MCF 10A (cell line): ENCODE results near the gene LTBR. TPM values are rescaled to one million over a fixed set of nuclear protein-coding genes. Genes with fewer than 3 reads are reported as not detected.

Experiments used
- BruUV-seq: library from RNA; stranded (reverse); fragments of 400-500 nt; replicated peaks from 2 replicates; lab custom pipeline; 2021; lab: Mats Ljungman, UMichigan
- CTCF ChIA-PET: fragments of 300-600 bp; sonication (Branson Sonifier 250); formaldehyde crosslinking; extraction: SDS; loops from one replicate; lab custom pipeline; 2021; ENCODE audit warnings: antibody characterized with exemption, inconsistent platforms; lab: Yijun Ruan, JAX
- POLR2A ChIA-PET: fragments of 300-600, 350-650 bp; sonication (Branson Sonifier 250); formaldehyde crosslinking; extraction: SDS; loops from one replicate; lab custom pipeline; 2020; ENCODE audit warnings: antibody characterized with exemption, inconsistent platforms; lab: Yijun Ruan, JAX
- DNase-seq: peaks from one replicate; pipeline ENCODE4 v3.0.0-alpha.2; 2018; ENCODE audit not compliant: unreplicated experiment
- H3K27ac Mint-ChIP-seq: one replicate; pipeline ENCODE4 v1.8.0; 2022; ENCODE audit warnings: mild to moderate bottlenecking, low read depth, mixed read lengths; ENCODE audit not compliant: unreplicated experiment
- H3K27me3 Mint-ChIP-seq: one replicate; pipeline ENCODE4 v1.8.0; 2022; ENCODE audit warnings: mixed read lengths; ENCODE audit not compliant: insufficient read depth, unreplicated experiment
- H3K36me3 Mint-ChIP-seq: one replicate; pipeline ENCODE4 v1.8.0; 2022; ENCODE audit warnings: mild to moderate bottlenecking, moderate library complexity, mixed read lengths; ENCODE audit not compliant: insufficient read depth, unreplicated experiment
- H3K4me1 Mint-ChIP-seq: one replicate; pipeline ENCODE4 v1.8.0; 2022; ENCODE audit warnings: mixed read lengths; ENCODE audit not compliant: insufficient read depth, unreplicated experiment
- H3K4me3 Mint-ChIP-seq: one replicate; pipeline ENCODE4 v1.8.0; 2022; ENCODE audit warnings: mild to moderate bottlenecking, moderate library complexity, mixed read lengths; ENCODE audit not compliant: unreplicated experiment
- H3K9me3 Mint-ChIP-seq: one replicate; pipeline ENCODE4 v1.8.0; 2022; ENCODE audit warnings: mixed read lengths; ENCODE audit not compliant: unreplicated experiment
- intact Hi-C: fragments of 100-400 bp; cut with micrococcal nuclease; formaldehyde crosslinking; loops from 2 replicates; pipeline ENCODE4 v1.14.1; 2022
- total RNA-seq: library from RNA; stranded (reverse); gene quantifications from 2 replicates; pipeline ENCODE4 v1.2.3, GENCODE V29; 2022
- TF ChIP-seq, protein P1 (sequence below): fragments of 200-600 bp; IDR thresholded peaks from one replicate; pipeline ENCODE4 v1.8.0; 2022; ENCODE audit warnings: antibody characterized with exemption, mild to moderate bottlenecking; ENCODE audit not compliant: unreplicated experiment

The LTBR gene
- total RNA-seq, 1 experiment from 2014 or later, result 169 TPM

DNA sequence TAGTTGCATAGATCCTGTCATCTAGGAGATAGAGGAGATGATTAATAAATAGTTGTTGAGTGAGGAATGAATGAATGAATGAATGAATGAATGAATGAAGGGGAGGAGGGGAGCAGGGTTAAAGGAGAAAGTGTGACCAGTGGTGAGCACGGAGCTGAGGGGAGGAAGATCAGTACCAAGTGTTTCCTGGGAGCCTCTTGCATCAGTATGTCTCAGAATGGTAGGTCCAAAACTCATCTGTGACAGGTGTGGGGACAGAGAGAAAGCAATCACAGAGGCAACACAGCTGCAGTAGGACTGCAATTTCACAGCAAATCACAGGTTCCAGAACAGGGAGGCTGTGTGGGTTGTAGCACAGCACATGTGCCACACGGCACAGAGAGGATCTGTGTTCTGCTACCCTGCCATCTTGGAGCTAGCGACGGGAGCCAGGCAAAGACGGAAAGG lies 27.6 kb upstream of the LTBR start:
- no peak for DNase-seq
- TF ChIP-seq, protein P1, sequence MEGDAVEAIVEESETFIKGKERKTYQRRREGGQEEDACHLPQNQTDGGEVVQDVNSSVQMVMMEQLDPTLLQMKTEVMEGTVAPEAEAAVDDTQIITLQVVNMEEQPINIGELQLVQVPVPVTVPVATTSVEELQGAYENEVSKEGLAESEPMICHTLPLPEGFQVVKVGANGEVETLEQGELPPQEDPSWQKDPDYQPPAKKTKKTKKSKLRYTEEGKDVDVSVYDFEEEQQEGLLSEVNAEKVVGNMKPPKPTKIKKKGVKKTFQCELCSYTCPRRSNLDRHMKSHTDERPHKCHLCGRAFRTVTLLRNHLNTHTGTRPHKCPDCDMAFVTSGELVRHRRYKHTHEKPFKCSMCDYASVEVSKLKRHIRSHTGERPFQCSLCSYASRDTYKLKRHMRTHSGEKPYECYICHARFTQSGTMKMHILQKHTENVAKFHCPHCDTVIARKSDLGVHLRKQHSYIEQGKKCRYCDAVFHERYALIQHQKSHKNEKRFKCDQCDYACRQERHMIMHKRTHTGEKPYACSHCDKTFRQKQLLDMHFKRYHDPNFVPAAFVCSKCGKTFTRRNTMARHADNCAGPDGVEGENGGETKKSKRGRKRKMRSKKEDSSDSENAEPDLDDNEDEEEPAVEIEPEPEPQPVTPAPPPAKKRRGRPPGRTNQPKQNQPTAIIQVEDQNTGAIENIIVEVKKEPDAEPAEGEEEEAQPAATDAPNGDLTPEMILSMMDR, result no peak
- intact Hi-C loops, result no loop called here
- H3K36me3 Mint-ChIP-seq, result peaks cover 100% of the 10 kb centered on the region
- H3K27me3 Mint-ChIP-seq, result no peaks in the 10 kb centered on the region
- H3K4me1 Mint-ChIP-seq, result peaks cover 11% of the 10 kb centered on the region
- no TSS peak for BruUV-seq
- H3K27ac Mint-ChIP-seq, result no peak overlapping the region
- H3K4me3 Mint-ChIP-seq, result no peak overlapping the region
- CTCF ChIA-PET, result interaction anchor here (0.6 to 1.5 kb wide), 2 partner anchors 10 to 132 kb away, joined by 3 to 5 read pairs; no protein-coding TSS in a partner anchor
- H3K9me3 Mint-ChIP-seq, result no peaks in the 10 kb centered on the region
- POLR2A ChIA-PET, result interaction anchor here (0.8 to 2.2 kb wide), 9 partner anchors 8 to 20 kb away, joined by 3 to 14 read pairs (median 8); partner anchors contain the start of genes SCNN1A and TNFRSF1A

GRCh38 chr12:6358881-6359280 lies 25.1 kb upstream of the LTBR start:
- CTCF ChIA-PET, result interaction anchor here (1.3 to 1.4 kb wide), 2 partner anchors 15 kb away, joined by 3 read pairs; no protein-coding TSS in a partner anchor
- peaks cover 96% of the 10 kb centered on the region for H3K36me3 Mint-ChIP-seq
- H3K4me1 Mint-ChIP-seq, result peaks cover 27% of the 10 kb centered on the region
- H3K9me3 Mint-ChIP-seq, result no peaks in the 10 kb centered on the region
- TF ChIP-seq, protein P1, result no peak
- H3K27ac Mint-ChIP-seq, result no peak overlapping the region
- no peaks in the 10 kb centered on the region for H3K27me3 Mint-ChIP-seq
- POLR2A ChIA-PET, result interaction anchor here (0.8 to 1.6 kb wide), 5 partner anchors 10 to 16 kb away, joined by 3 to 8 read pairs (median 4); partner anchors contain the start of gene SCNN1A
- intact Hi-C loops, result no loop called here
- no peak overlapping the region for H3K4me3 Mint-ChIP-seq
- no peak for DNase-seq
- BruUV-seq, result TSS peak; percentile 6

GRCh38 chr12:6360080-6360571 lies 23.8 kb upstream of the LTBR start:
- DNase-seq, result no peak
- peaks cover 32% of the 10 kb centered on the region for H3K4me1 Mint-ChIP-seq
- H3K36me3 Mint-ChIP-seq, result peaks cover 87% of the 10 kb centered on the region
- no peak overlapping the region for H3K27ac Mint-ChIP-seq
- ChIA-PET CTCF (interaction anchor here (1.5 kb wide), 1 partner anchor 15 kb away, joined by 3 read pairs; the partner anchor contains the start of gene SCNN1A), POLR2A (interaction anchor here (0.7 to 1.2 kb wide), 3 partner anchors 11 to 16 kb away, joined by 3 to 4 read pairs (median 3); partner anchors contain the start of gene SCNN1A)
- TF ChIP-seq, protein P1, result no peak
- intact Hi-C loops, result no loop called here
- H3K9me3 Mint-ChIP-seq, result no peaks in the 10 kb centered on the region
- H3K27me3 Mint-ChIP-seq, result no peaks in the 10 kb centered on the region
- no TSS peak for BruUV-seq
- no peak overlapping the region for H3K4me3 Mint-ChIP-seq
